Lower leg skin (tissue), 3 donors: ENCODE measurements around the gene NPTN.

ENCODE experiments used
- CTCF ChIP-seq, 3 donors: fragments of 450-650 bp; IDR thresholded peaks; one replicate each; pipeline ENCODE4 v1.5.1; 2016; ENCODE audit warnings: antibody characterized with exemption in 3 of 3, mild to moderate bottlenecking in 3 of 3, moderate library complexity in 2 of 3
- POLR2A ChIP-seq, 2 donors: fragments of 450-650 bp; IDR thresholded peaks; one replicate each; pipeline ENCODE4 v1.6.1; 2016 to 2017; ENCODE audit warnings: antibody characterized with exemption in 2 of 2, mild to moderate bottlenecking in 1 of 2, moderate library complexity in 1 of 2

- TF ChIP-seq CTCF (IDR thresholded peaks at IDR 0.05) (no peak), POLR2A (IDR thresholded peaks at IDR 0.05) (no peak)
Observed at GRCh38 chr15:73585871-73586654, 47.1 kb downstream of the NPTN start.
